ENCODE results near the gene GDF15.

The GDF15 gene

GRCh38 chr19:18437491-18438330 lies 51.8 kb downstream of the GDF15 start, which contains the start of gene ISYNA1:
TSS of gene ISYNA1 (minus strand) at chr19:18438133. CDS start at chr19:18437979, 154 bp downstream.
- H2AFZ ChIP-seq (ENCODE audit: low read depth, low read length) = peak within 1 kb of the TSS; percentile 96
- H3K79me2 ChIP-seq (ENCODE audit: insufficient read depth, low read length) = no peaks in the 10 kb centered on the region
- ATAC-seq (ENCODE audit: insufficient read depth, low read depth) (no peak; the same call in 2 of the 3 replicates), DNase-seq (no peak)
- peak within 1 kb of the TSS; percentile 17 to 68; a peak in 3 of 4 replicates for H3K4me3 ChIP-seq (ENCODE audit: low read depth in 1 of 2, low read length in 2 of 2)
- no peak for TF ChIP-seq CTCF (IDR thresholded peaks at IDR 0.05; ENCODE audit: borderline replicate concordance, extremely low read depth, low read length, poor library complexity, severe bottlenecking)
- no peak for TF ChIP-seq EZH2 (IDR thresholded peaks at IDR 0.05; ENCODE audit: borderline replicate concordance, low read depth, low read length, severe bottlenecking)
- peaks cover 25% of the 10 kb centered on the region; the same call in 1 of the 2 replicates for H4K20me1 ChIP-seq (ENCODE audit: insufficient read depth, low read length)
- H3K9me3 ChIP-seq (ENCODE audit: insufficient read depth, low read length, severe bottlenecking) = no peaks in the 10 kb centered on the region
- peaks cover 21% of the 10 kb centered on the region for H3K4me1 ChIP-seq (ENCODE audit: insufficient read depth, low read length)
- H3K27ac ChIP-seq (ENCODE audit: low read length) = peak within 1 kb of the TSS; percentile 65
- H3K27me3 ChIP-seq (ENCODE audit: insufficient read depth, low read length, poor library complexity) = no peaks in the 10 kb centered on the region
- peak within 1 kb of the TSS; percentile 99 for H3K4me2 ChIP-seq (ENCODE audit: insufficient read depth, low read length)
- H3K9ac ChIP-seq (ENCODE audit: low read depth, low read length) = peak within 1 kb of the TSS; percentile 64
- H3K36me3 ChIP-seq (ENCODE audit: insufficient read depth, low read length) = peaks cover 10% of the 10 kb centered on the region

- Histone ChIP-seq H3K4me3 (ENCODE audit: low read depth in 1 of 2, low read length in 2 of 2) (no peak overlapping the region), H3K27ac (ENCODE audit: low read length) (no peak overlapping the region)
Observed at GRCh38 chr19:18438331-18439024, 52.5 kb downstream of the GDF15 start.

More at GRCh38 chr19:18438331-18439024, 52.5 kb downstream of the GDF15 start:
- H3K27me3 ChIP-seq (ENCODE audit: insufficient read depth, low read length, poor library complexity) = no peaks in the 10 kb centered on the region
- no peak overlapping the region for H3K4me2 ChIP-seq (ENCODE audit: insufficient read depth, low read length)
- peaks cover 21% of the 10 kb centered on the region for H3K4me1 ChIP-seq (ENCODE audit: insufficient read depth, low read length)
- no peak overlapping the region for H3K9ac ChIP-seq (ENCODE audit: low read depth, low read length)
- no peaks in the 10 kb centered on the region for H3K79me2 ChIP-seq (ENCODE audit: insufficient read depth, low read length)
- no peak for ATAC-seq (ENCODE audit: insufficient read depth, low read depth)
- H3K36me3 ChIP-seq (ENCODE audit: insufficient read depth, low read length) = peaks cover 10% of the 10 kb centered on the region; the same call in 1 of the 2 replicates
- H2AFZ ChIP-seq (ENCODE audit: low read depth, low read length) = no peak overlapping the region
- H3K9me3 ChIP-seq (ENCODE audit: insufficient read depth, low read length, severe bottlenecking) = no peaks in the 10 kb centered on the region
- peaks cover 20% of the 10 kb centered on the region; the same call in 1 of the 2 replicates for H4K20me1 ChIP-seq (ENCODE audit: insufficient read depth, low read length)
- DNase-seq = no peak
- no peak for TF ChIP-seq CTCF (IDR thresholded peaks at IDR 0.05; ENCODE audit: borderline replicate concordance, extremely low read depth, low read length, poor library complexity, severe bottlenecking)
- TF ChIP-seq EZH2 (IDR thresholded peaks at IDR 0.05; ENCODE audit: borderline replicate concordance, low read depth, low read length, severe bottlenecking) = no peak
